Breast epithelium (tissue), 3 donors: Measurements from ENCODE around the gene CCDC126.
"Not testable (repeated sequence)": the region's sequence is repeated elsewhere in the genome, so short reads cannot be mapped to it uniquely, and the experiment has no call there.

Experiments
- POLR2A ChIP-seq: fragments of 450-650 bp; IDR thresholded peaks from one replicate; pipeline ENCODE4 v1.6.1; 2016; ENCODE audit warnings: antibody characterized with exemption, mild to moderate bottlenecking, moderate library complexity
- POLR2AphosphoS5 ChIP-seq, 3 donors: sonication (generic); formaldehyde crosslinking; IDR thresholded peaks; one replicate each; pipeline ENCODE4 v1.6.1; 2017; ENCODE audit warnings: antibody characterized with exemption in 3 of 3
- TF ChIP-seq, protein P1 (sequence below), 3 donors: fragments of 450-650 bp; IDR thresholded peaks; one replicate each; pipeline ENCODE4 v1.5.1; 2016 to 2017; ENCODE audit warnings: antibody characterized with exemption in 3 of 3, mild to moderate bottlenecking in 3 of 3, moderate library complexity in 3 of 3

DNA sequence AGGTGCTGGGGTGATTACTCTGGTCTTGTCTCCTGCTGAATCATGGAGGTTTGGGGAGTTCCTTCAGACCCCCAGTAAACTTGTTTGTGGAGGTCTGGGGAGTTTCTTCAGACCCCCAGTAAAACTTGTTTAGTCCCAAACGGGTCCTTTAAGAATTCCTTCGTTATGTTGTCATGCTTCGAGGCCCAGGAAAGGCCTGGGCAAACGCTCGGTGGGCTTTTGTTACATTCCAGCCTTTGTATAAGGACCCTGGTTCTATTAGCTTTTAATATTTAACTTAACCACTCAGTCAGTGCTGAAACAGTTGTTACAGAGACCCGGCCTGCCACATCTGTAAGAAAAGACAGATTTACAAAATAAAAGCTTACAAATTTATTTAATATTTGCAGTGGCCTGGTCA is 86.9 kb downstream of the CCDC126 start:
- TF ChIP-seq, protein P1, sequence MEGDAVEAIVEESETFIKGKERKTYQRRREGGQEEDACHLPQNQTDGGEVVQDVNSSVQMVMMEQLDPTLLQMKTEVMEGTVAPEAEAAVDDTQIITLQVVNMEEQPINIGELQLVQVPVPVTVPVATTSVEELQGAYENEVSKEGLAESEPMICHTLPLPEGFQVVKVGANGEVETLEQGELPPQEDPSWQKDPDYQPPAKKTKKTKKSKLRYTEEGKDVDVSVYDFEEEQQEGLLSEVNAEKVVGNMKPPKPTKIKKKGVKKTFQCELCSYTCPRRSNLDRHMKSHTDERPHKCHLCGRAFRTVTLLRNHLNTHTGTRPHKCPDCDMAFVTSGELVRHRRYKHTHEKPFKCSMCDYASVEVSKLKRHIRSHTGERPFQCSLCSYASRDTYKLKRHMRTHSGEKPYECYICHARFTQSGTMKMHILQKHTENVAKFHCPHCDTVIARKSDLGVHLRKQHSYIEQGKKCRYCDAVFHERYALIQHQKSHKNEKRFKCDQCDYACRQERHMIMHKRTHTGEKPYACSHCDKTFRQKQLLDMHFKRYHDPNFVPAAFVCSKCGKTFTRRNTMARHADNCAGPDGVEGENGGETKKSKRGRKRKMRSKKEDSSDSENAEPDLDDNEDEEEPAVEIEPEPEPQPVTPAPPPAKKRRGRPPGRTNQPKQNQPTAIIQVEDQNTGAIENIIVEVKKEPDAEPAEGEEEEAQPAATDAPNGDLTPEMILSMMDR (IDR thresholded peaks at IDR 0.05), result not testable (repeated sequence)
- TF ChIP-seq POLR2A; POLR2AphosphoS5 (IDR thresholded peaks at IDR 0.05): not testable (repeated sequence)
